ENCODE results near the gene IKBKE. TPM values are rescaled to one million over a fixed set of nuclear protein-coding genes. Genes with fewer than 3 reads are reported as not detected.
A peak's percentile ranks its signal among the peaks of the same experiment; 100 is the strongest.

The IKBKE gene
- total RNA-seq, 1 donor from 2014 or later = 12.2 TPM

GRCh38 chr1:206455289-206455665 lies 15.0 kb upstream of the IKBKE start:
- no peak for DNase-seq

- DNase-seq = peak; percentile 63
Measured at GRCh38 chr1:206455666-206456344, 14.5 kb upstream of the IKBKE start.

- DNase-seq = no peak
Measured at GRCh38 chr1:206456577-206457370, 13.5 kb upstream of the IKBKE start.

- no peak for DNase-seq
Measured at GRCh38 chr1:206457408-206458120, 12.7 kb upstream of the IKBKE start.

- no peak for DNase-seq
Measured at GRCh38 chr1:206459703-206460102, 10.6 kb upstream of the IKBKE start.

- no peak for DNase-seq
Measured at GRCh38 chr1:206460836-206461426, 9.3 kb upstream of the IKBKE start.

- DNase-seq = peak; percentile 91
Measured at GRCh38 chr1:206461602-206462455, 8.4 kb upstream of the IKBKE start.

- DNase-seq = no peak
Measured at GRCh38 chr1:206463137-206463536, 7.1 kb upstream of the IKBKE start.

- DNase-seq = no peak
Measured at GRCh38 chr1:206463911-206464310, 6.4 kb upstream of the IKBKE start.

GRCh38 chr1:206464456-206464964 lies 5.8 kb upstream of the IKBKE start:
- DNase-seq = no peak

- DNase-seq = no peak
Measured at GRCh38 chr1:206465951-206466350, 4.3 kb upstream of the IKBKE start.

- DNase-seq = no peak
Measured at GRCh38 chr1:206466840-206467649, 3.2 kb upstream of the IKBKE start.

GRCh38 chr1:206467915-206468314 lies 2.4 kb upstream of the IKBKE start:
- peak; percentile 75 for DNase-seq

GRCh38 chr1:206468571-206468970 lies 1.7 kb upstream of the IKBKE start:
- no peak for DNase-seq

GRCh38 chr1:206469411-206469932 lies 804 bp upstream of the IKBKE start:
- DNase-seq = no peak

GRCh38 chr1:206470692-206471414 lies 577 bp downstream of the IKBKE start:
- peak; percentile 36 for DNase-seq

- DNase-seq = no peak
Measured at GRCh38 chr1:206471415-206471801, 1.1 kb downstream of the IKBKE start.

- DNase-seq = no peak
Measured at GRCh38 chr1:206472024-206472423, 1.7 kb downstream of the IKBKE start.

- no peak for DNase-seq
Measured at GRCh38 chr1:206472454-206472853, 2.2 kb downstream of the IKBKE start.

GRCh38 chr1:206472886-206473285 lies 2.6 kb downstream of the IKBKE start:
- no peak for DNase-seq
